ENCODE results near the gene PAPPA.

DNA sequence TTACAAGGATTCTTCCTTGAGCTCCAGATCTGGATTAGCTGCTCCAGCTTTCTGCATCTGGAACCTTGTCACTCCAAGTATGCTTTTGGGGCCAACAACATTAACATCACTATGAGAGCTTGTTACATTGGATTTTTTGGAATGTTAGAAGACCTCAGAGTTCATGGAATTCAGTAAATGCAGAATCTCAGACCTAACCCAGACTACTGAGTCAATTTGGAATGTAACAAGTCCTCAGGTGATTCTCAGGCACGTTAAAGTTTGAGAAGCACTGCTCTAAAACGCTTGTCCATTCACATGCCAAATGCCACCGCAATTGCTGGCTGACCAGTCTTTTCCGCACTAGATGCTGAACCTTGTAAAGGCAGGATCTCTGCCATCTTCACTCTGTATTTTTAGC, 282.1 kb downstream of the PAPPA start:
- TF ChIP-seq, protein P1, sequence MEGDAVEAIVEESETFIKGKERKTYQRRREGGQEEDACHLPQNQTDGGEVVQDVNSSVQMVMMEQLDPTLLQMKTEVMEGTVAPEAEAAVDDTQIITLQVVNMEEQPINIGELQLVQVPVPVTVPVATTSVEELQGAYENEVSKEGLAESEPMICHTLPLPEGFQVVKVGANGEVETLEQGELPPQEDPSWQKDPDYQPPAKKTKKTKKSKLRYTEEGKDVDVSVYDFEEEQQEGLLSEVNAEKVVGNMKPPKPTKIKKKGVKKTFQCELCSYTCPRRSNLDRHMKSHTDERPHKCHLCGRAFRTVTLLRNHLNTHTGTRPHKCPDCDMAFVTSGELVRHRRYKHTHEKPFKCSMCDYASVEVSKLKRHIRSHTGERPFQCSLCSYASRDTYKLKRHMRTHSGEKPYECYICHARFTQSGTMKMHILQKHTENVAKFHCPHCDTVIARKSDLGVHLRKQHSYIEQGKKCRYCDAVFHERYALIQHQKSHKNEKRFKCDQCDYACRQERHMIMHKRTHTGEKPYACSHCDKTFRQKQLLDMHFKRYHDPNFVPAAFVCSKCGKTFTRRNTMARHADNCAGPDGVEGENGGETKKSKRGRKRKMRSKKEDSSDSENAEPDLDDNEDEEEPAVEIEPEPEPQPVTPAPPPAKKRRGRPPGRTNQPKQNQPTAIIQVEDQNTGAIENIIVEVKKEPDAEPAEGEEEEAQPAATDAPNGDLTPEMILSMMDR (IDR thresholded peaks at IDR 0.05 in 2 of 3, conservative IDR thresholded peaks at IDR 0.05 in 1 of 3; ENCODE audit: borderline replicate concordance in 1 of 3, insufficient read depth in 1 of 3, low read depth in 2 of 3, low read length in 2 of 3): no peak
- TF ChIP-seq, protein P2, sequence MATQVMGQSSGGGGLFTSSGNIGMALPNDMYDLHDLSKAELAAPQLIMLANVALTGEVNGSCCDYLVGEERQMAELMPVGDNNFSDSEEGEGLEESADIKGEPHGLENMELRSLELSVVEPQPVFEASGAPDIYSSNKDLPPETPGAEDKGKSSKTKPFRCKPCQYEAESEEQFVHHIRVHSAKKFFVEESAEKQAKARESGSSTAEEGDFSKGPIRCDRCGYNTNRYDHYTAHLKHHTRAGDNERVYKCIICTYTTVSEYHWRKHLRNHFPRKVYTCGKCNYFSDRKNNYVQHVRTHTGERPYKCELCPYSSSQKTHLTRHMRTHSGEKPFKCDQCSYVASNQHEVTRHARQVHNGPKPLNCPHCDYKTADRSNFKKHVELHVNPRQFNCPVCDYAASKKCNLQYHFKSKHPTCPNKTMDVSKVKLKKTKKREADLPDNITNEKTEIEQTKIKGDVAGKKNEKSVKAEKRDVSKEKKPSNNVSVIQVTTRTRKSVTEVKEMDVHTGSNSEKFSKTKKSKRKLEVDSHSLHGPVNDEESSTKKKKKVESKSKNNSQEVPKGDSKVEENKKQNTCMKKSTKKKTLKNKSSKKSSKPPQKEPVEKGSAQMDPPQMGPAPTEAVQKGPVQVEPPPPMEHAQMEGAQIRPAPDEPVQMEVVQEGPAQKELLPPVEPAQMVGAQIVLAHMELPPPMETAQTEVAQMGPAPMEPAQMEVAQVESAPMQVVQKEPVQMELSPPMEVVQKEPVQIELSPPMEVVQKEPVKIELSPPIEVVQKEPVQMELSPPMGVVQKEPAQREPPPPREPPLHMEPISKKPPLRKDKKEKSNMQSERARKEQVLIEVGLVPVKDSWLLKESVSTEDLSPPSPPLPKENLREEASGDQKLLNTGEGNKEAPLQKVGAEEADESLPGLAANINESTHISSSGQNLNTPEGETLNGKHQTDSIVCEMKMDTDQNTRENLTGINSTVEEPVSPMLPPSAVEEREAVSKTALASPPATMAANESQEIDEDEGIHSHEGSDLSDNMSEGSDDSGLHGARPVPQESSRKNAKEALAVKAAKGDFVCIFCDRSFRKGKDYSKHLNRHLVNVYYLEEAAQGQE (IDR thresholded peaks at IDR 0.05; ENCODE audit: low read depth): no peak
- TF ChIP-seq, protein P3, sequence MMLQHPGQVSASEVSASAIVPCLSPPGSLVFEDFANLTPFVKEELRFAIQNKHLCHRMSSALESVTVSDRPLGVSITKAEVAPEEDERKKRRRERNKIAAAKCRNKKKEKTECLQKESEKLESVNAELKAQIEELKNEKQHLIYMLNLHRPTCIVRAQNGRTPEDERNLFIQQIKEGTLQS (IDR thresholded peaks at IDR 0.05): no peak
- no peak for TF ChIP-seq EGR1 (IDR thresholded peaks at IDR 0.05; ENCODE audit: low read depth)
- TF ChIP-seq FOSL1 (IDR thresholded peaks at IDR 0.05; ENCODE audit: low read depth): no peak
- no peak for TF ChIP-seq POLR2A (IDR thresholded peaks at IDR 0.05; ENCODE audit: borderline replicate concordance, extremely low read depth, insufficient read depth, insufficient read length)
- TF ChIP-seq EZH2phosphoT487 (IDR thresholded peaks at IDR 0.05; ENCODE audit: borderline replicate concordance): no peak
- TF ChIP-seq JUND (IDR thresholded peaks at IDR 0.05): no peak
- no peak for TF ChIP-seq SP1 (IDR thresholded peaks at IDR 0.05; ENCODE audit: low read depth)
- TF ChIP-seq, protein P4, sequence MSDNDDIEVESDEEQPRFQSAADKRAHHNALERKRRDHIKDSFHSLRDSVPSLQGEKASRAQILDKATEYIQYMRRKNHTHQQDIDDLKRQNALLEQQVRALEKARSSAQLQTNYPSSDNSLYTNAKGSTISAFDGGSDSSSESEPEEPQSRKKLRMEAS (IDR thresholded peaks at IDR 0.05): no peak
- TF ChIP-seq ZFX (IDR thresholded peaks at IDR 0.05): no peak
- no peak for TF ChIP-seq POLR2AphosphoS5 (IDR thresholded peaks at IDR 0.05; ENCODE audit: low read depth, low read length)
- no peak for TF ChIP-seq SIN3A (IDR thresholded peaks at IDR 0.05; ENCODE audit: low read depth)
